Upper lobe of left lung (tissue), 4 donors: ENCODE data around the gene PVALB.

Experiments
- POLR2A ChIP-seq, 4 donors: fragments of 450-650 bp; IDR thresholded peaks; one replicate each; pipeline ENCODE4 v1.5.1; 2016 to 2017; ENCODE audit warnings: antibody characterized with exemption in 4 of 4, mild to moderate bottlenecking in 2 of 4
- TF ChIP-seq, protein P1 (sequence below), 6 experiments: fragments of 450-650 bp in 4 of 6; fragments of 200-600 bp in 2 of 6; sonication (generic) in 2 of 6; IDR thresholded peaks; one replicate each; pipeline ENCODE4 v1.5.1; 2016 to 2019; ENCODE audit warnings: antibody characterized with exemption in 6 of 6

DNA sequence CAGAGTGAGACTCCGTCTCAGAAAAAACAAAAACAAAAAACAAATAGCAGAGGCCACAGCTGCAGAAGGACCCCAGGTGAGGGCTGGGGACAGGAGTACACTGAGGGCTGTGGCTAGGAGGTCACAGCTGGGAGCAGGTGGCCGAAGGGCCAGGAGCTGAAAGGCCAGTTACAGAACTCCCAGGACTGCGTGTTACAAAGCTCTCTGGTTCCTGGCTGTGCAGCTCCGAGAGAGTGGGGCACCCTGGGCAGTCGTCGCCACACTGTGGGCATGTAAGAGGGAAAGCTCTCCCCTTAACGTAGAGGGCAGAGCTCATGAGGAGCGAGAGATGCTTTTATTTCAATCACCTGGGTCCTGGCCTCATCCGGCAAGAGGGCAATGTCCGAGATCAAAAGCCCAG is 33.8 kb upstream of the PVALB start:
- TF ChIP-seq, protein P1, sequence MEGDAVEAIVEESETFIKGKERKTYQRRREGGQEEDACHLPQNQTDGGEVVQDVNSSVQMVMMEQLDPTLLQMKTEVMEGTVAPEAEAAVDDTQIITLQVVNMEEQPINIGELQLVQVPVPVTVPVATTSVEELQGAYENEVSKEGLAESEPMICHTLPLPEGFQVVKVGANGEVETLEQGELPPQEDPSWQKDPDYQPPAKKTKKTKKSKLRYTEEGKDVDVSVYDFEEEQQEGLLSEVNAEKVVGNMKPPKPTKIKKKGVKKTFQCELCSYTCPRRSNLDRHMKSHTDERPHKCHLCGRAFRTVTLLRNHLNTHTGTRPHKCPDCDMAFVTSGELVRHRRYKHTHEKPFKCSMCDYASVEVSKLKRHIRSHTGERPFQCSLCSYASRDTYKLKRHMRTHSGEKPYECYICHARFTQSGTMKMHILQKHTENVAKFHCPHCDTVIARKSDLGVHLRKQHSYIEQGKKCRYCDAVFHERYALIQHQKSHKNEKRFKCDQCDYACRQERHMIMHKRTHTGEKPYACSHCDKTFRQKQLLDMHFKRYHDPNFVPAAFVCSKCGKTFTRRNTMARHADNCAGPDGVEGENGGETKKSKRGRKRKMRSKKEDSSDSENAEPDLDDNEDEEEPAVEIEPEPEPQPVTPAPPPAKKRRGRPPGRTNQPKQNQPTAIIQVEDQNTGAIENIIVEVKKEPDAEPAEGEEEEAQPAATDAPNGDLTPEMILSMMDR (IDR thresholded peaks at IDR 0.05), result no peak
- no peak for TF ChIP-seq POLR2A (IDR thresholded peaks at IDR 0.05)
